ENCODE data around the gene RPRML. TPM values are rescaled to one million over a fixed set of nuclear protein-coding genes. Genes with fewer than 3 reads are reported as not detected.

The RPRML gene
- polyA plus RNA-seq, 2 of the 4 experiments (the other 2 are of a cell fraction): 0.10 TPM

DNA sequence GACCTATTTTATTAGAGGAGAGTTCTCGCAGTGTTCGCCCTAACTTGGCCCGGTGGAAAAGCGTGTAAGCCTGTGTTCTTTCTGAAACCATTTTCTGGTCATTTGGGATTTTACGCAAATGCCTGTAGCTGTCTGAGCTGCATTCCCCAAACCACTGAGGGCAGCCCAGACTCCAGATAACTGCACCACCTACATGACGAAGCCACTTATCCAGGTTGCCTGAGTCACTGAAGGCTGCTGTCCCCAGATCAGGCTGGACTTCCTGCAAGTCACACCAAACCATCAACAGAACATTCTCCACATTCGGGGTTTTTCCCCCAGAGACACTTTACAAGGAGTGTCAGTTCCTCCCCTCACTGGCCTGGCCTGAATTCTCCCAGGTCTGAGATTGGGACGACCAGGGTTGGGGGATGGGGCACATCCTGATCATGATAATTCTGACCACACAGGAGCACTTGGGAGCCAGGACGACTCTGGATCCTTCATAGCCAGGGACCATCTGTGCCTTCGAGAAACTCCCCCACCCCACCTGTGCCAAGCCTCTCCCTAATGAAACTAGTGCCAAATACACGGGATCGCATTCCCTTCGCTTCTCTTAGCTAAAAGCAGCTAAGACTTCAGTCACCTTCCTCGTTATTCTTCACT lies 2.3 kb downstream of the RPRML start (continued):
- TF ChIP-seq, protein P1, sequence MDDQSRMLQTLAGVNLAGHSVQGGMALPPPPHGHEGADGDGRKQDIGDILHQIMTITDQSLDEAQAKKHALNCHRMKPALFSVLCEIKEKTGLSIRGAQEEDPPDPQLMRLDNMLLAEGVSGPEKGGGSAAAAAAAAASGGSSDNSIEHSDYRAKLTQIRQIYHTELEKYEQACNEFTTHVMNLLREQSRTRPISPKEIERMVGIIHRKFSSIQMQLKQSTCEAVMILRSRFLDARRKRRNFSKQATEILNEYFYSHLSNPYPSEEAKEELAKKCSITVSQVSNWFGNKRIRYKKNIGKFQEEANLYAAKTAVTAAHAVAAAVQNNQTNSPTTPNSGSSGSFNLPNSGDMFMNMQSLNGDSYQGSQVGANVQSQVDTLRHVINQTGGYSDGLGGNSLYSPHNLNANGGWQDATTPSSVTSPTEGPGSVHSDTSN (IDR thresholded peaks at IDR 0.05): no peak
- no peak for TF ChIP-seq MAZ (IDR thresholded peaks at IDR 0.05; ENCODE audit: borderline replicate concordance, low read depth, low read length)
- TF ChIP-seq, protein P2, sequence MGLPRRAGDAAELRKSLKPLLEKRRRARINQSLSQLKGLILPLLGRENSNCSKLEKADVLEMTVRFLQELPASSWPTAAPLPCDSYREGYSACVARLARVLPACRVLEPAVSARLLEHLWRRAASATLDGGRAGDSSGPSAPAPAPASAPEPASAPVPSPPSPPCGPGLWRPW (IDR thresholded peaks at IDR 0.05): no peak
- TF ChIP-seq, protein P3, sequence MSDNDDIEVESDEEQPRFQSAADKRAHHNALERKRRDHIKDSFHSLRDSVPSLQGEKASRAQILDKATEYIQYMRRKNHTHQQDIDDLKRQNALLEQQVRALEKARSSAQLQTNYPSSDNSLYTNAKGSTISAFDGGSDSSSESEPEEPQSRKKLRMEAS (IDR thresholded peaks at IDR 0.05): no peak
- TF ChIP-seq ZC3H11A (IDR thresholded peaks at IDR 0.05): no peak
- TF ChIP-seq GATA3 (IDR thresholded peaks at IDR 0.05; ENCODE audit: borderline replicate concordance): no peak
- TF ChIP-seq, protein P4, sequence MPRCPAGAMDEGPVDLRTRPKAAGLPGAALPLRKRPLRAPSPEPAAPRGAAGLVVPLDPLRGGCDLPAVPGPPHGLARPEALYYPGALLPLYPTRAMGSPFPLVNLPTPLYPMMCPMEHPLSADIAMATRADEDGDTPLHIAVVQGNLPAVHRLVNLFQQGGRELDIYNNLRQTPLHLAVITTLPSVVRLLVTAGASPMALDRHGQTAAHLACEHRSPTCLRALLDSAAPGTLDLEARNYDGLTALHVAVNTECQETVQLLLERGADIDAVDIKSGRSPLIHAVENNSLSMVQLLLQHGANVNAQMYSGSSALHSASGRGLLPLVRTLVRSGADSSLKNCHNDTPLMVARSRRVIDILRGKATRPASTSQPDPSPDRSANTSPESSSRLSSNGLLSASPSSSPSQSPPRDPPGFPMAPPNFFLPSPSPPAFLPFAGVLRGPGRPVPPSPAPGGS (IDR thresholded peaks at IDR 0.05): no peak

DNA sequence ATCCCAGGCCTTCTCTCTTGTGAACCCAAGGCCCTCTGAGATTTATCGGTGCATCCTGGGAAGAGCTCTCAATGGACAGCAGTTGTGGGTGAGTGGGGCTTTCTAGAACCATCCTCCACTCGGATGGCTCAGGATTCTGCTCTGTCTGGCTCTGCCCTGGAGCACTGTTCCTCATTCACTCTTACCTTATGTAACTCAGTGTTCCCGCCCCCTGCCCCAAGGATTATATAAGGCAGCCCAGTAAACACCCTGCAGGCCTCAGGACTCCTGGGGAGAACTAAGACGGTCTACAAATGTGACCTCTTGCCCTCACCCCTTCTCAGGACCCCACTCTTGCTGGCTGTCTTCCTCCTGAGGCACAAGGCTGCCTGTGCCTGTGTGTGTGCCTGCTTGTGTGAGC lies 3.8 kb downstream of the RPRML start:
- H3K27ac ChIP-seq: no peak overlapping the region
- no peak for ATAC-seq
- CTCF ChIA-PET: interaction anchor here (0.7 to 32.4 kb wide), 3 partner anchors 24 to 144 kb away, joined by 3 to 460 read pairs (median 4); no protein-coding TSS in a partner anchor
- POLR2A ChIA-PET: no interaction called here
- TF ChIP-seq, protein P5, sequence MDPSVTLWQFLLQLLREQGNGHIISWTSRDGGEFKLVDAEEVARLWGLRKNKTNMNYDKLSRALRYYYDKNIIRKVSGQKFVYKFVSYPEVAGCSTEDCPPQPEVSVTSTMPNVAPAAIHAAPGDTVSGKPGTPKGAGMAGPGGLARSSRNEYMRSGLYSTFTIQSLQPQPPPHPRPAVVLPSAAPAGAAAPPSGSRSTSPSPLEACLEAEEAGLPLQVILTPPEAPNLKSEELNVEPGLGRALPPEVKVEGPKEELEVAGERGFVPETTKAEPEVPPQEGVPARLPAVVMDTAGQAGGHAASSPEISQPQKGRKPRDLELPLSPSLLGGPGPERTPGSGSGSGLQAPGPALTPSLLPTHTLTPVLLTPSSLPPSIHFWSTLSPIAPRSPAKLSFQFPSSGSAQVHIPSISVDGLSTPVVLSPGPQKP (IDR thresholded peaks at IDR 0.05; ENCODE audit: low read depth, low read length): no peak
- TF ChIP-seq HDAC2 (IDR thresholded peaks at IDR 0.05) (no peak), NR3C1 (IDR thresholded peaks at IDR 0.05) (no peak), NPAS2 (CRISPR knock-in tag; IDR thresholded peaks at IDR 0.05; ENCODE audit: borderline replicate concordance) (no peak), HEYL (CRISPR knock-in tag; IDR thresholded peaks at IDR 0.05) (no peak), ZC3H11A (IDR thresholded peaks at IDR 0.05) (no peak), EHMT2 (IDR thresholded peaks at IDR 0.05; ENCODE audit: low read depth) (no peak), POLR2AphosphoS2 (conservative IDR thresholded peaks at IDR 0.05; ENCODE audit: low read length) (no peak), JUN (IDR thresholded peaks at IDR 0.05) (no peak), POLR2A (IDR thresholded peaks at IDR 0.05; ENCODE audit: low read length) (no peak), MAZ (IDR thresholded peaks at IDR 0.05; ENCODE audit: borderline replicate concordance, low read depth, low read length) (no peak), CEBPB (IDR thresholded peaks at IDR 0.05) (no peak), NFE2L2 (conservative IDR thresholded peaks at IDR 0.05; ENCODE audit: low read length) (no peak), SMC3 (IDR thresholded peaks at IDR 0.05) (no peak), HOXB13 (CRISPR knock-in tag; IDR thresholded peaks at IDR 0.05; ENCODE audit: low read depth) (no peak)
- TF ChIP-seq, protein P6, sequence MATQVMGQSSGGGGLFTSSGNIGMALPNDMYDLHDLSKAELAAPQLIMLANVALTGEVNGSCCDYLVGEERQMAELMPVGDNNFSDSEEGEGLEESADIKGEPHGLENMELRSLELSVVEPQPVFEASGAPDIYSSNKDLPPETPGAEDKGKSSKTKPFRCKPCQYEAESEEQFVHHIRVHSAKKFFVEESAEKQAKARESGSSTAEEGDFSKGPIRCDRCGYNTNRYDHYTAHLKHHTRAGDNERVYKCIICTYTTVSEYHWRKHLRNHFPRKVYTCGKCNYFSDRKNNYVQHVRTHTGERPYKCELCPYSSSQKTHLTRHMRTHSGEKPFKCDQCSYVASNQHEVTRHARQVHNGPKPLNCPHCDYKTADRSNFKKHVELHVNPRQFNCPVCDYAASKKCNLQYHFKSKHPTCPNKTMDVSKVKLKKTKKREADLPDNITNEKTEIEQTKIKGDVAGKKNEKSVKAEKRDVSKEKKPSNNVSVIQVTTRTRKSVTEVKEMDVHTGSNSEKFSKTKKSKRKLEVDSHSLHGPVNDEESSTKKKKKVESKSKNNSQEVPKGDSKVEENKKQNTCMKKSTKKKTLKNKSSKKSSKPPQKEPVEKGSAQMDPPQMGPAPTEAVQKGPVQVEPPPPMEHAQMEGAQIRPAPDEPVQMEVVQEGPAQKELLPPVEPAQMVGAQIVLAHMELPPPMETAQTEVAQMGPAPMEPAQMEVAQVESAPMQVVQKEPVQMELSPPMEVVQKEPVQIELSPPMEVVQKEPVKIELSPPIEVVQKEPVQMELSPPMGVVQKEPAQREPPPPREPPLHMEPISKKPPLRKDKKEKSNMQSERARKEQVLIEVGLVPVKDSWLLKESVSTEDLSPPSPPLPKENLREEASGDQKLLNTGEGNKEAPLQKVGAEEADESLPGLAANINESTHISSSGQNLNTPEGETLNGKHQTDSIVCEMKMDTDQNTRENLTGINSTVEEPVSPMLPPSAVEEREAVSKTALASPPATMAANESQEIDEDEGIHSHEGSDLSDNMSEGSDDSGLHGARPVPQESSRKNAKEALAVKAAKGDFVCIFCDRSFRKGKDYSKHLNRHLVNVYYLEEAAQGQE (IDR thresholded peaks at IDR 0.05): no peak
- TF ChIP-seq, protein P7, sequence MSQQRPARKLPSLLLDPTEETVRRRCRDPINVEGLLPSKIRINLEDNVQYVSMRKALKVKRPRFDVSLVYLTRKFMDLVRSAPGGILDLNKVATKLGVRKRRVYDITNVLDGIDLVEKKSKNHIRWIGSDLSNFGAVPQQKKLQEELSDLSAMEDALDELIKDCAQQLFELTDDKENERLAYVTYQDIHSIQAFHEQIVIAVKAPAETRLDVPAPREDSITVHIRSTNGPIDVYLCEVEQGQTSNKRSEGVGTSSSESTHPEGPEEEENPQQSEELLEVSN (IDR thresholded peaks at IDR 0.05; ENCODE audit: borderline replicate concordance, low read depth): no peak
- H3K9me3 ChIP-seq: no peaks in the 10 kb centered on the region
- FAIRE-seq: no peak
- 72% methylated on average over 4 of the region's 4 CpGs for WGBS (ENCODE audit: missing lambda C conversion rate)
- no peak overlapping the region for H3K4me2 ChIP-seq
- DNase-seq (ENCODE audit: low read depth in 1 of 2, low spot score in 1 of 2): no peak
- 0 out of 3 replicates have a peak, but pooled peaks cover 2% of the 10 kb centered on the region for H3K4me1 ChIP-seq
- H3K4me3 ChIP-seq: no peak overlapping the region

Data from A549 (cell line).